IMR-90 (cell line): ENCODE data around the gene GM2A. TPM values are rescaled to one million over a fixed set of nuclear protein-coding genes. Genes with fewer than 3 reads are reported as not detected.

Source experiments
- ATAC-seq: fragments of 200-7000 bp; cut with Tn5 transposase; 2 replicates; pipeline ENCODE4 v1.9.1; 2020; ENCODE audit warnings: low read depth, mild to moderate bottlenecking, moderate library complexity
- BruUV-seq: library from RNA; stranded (reverse); fragments of 400-500 nt; replicated peaks from 2 replicates; lab custom pipeline; 2021; lab: Mats Ljungman, UMichigan
- CTCF ChIA-PET: fragments of 300-600 bp; formaldehyde crosslinking; extraction: SDS; loops from one replicate; lab custom pipeline; 2021; ENCODE audit warnings: antibody characterized with exemption; lab: Yijun Ruan, JAX
- POLR2A ChIA-PET: fragments of 300-600 bp; sonication (Branson Sonifier 250); formaldehyde crosslinking; loops from one replicate; lab custom pipeline; 2022; ENCODE audit warnings: antibody characterized with exemption; ENCODE audit not compliant: unreplicated experiment; lab: Charles Lee
- DNase-seq: peaks from one replicate; pipeline ENCODE4 v3.0.0; 2013
- H2AFZ ChIP-seq: replicated peaks from 2 replicates; pipeline ENCODE3; 2013; ENCODE audit warnings: low read length, mild to moderate bottlenecking; ENCODE audit not compliant: poor library complexity
- H2AK5ac ChIP-seq: 2 replicates; pipeline ENCODE4 v1.6.1; 2013; ENCODE audit warnings: low read depth, low read length, inconsistent platforms
- H2AK9ac ChIP-seq: replicated peaks from 2 replicates; pipeline ENCODE3; 2013; ENCODE audit warnings: mild to moderate bottlenecking, low read depth, low read length, moderate library complexity; ENCODE audit not compliant: poor library complexity
- H2BK120ac ChIP-seq: 2 replicates; pipeline ENCODE4 v1.6.1; 2013; ENCODE audit warnings: low read depth, low read length, inconsistent platforms
- H2BK15ac ChIP-seq: 3 replicates; pipeline ENCODE4 v1.6.1; 2013; ENCODE audit warnings: low read depth, low read length, inconsistent platforms
- H2BK20ac ChIP-seq: 2 replicates; pipeline ENCODE4 v1.6.1; 2013; ENCODE audit warnings: low read depth, mild to moderate bottlenecking, inconsistent platforms, low read length, moderate library complexity
- H2BK5ac ChIP-seq: 2 replicates; pipeline ENCODE4 v1.6.1; 2013; ENCODE audit warnings: mild to moderate bottlenecking, low read depth, low read length, inconsistent platforms; ENCODE audit not compliant: poor library complexity, severe bottlenecking
- H3K14ac ChIP-seq: replicated peaks from 2 replicates; pipeline ENCODE4 v1.6.1; 2013; ENCODE audit warnings: low read depth, low read length, inconsistent platforms
- H3K18ac ChIP-seq: 2 replicates; pipeline ENCODE4 v1.6.1; 2013; ENCODE audit warnings: low read depth, low read length, control low read depth
- H3K23ac ChIP-seq: 2 replicates; pipeline ENCODE4 v1.6.1; 2013; ENCODE audit warnings: low read depth, low read length, inconsistent platforms
- H3K27ac ChIP-seq: 2 replicates; pipeline ENCODE4 v1.5.1; 2013; ENCODE audit warnings: mild to moderate bottlenecking, control low read depth, low read length; ENCODE audit not compliant: insufficient read depth
- H3K27me3 ChIP-seq: 2 replicates; pipeline ENCODE4 v1.6.1; 2013; ENCODE audit warnings: low read length; ENCODE audit not compliant: control insufficient read depth, insufficient read depth
- H3K36me3 ChIP-seq: 2 replicates; pipeline ENCODE4 v1.6.1; 2013; ENCODE audit warnings: low read length, mixed read lengths; ENCODE audit not compliant: control insufficient read depth, insufficient read depth
- H3K4ac ChIP-seq: 2 replicates; pipeline ENCODE4 v1.6.1; 2013; ENCODE audit warnings: low read depth, low read length, inconsistent platforms
- H3K4me1 ChIP-seq: 2 replicates; pipeline ENCODE4 v1.6.1; 2013; ENCODE audit warnings: low read length, mixed read lengths; ENCODE audit not compliant: control insufficient read depth, insufficient read depth
- H3K4me2 ChIP-seq: 2 replicates; pipeline ENCODE4 v1.6.1; 2013; ENCODE audit warnings: low read depth, mild to moderate bottlenecking, control low read depth, low read length, moderate library complexity
- H3K4me3 ChIP-seq: 2 replicates; pipeline ENCODE4 v1.5.1; 2013; ENCODE audit warnings: low read depth, mild to moderate bottlenecking, control low read depth, low read length, moderate library complexity; ENCODE audit not compliant: insufficient read depth
- H3K56ac ChIP-seq: 2 replicates; pipeline ENCODE4 v1.6.1; 2013; ENCODE audit warnings: low read length, inconsistent platforms; ENCODE audit not compliant: insufficient read depth; ENCODE audit errors: extremely low read depth
- H3K79me1 ChIP-seq, 2 experiments: 2 replicates each; pipeline ENCODE4 v1.6.1; 2013; ENCODE audit warnings: low read length in 2 of 2, inconsistent platforms in 1 of 2, low read depth in 1 of 2
- H3K9ac ChIP-seq: 2 replicates; pipeline ENCODE4 v1.6.1; 2013; ENCODE audit warnings: low read depth, low read length, control low read depth
- H3K9me1 ChIP-seq: 2 replicates; pipeline ENCODE4 v1.6.1; 2013; ENCODE audit warnings: low read length, inconsistent platforms; ENCODE audit not compliant: insufficient read depth
- H3K9me3 ChIP-seq: 2 replicates; pipeline ENCODE4 v1.6.1; 2013; ENCODE audit warnings: low read length; ENCODE audit not compliant: control insufficient read depth, insufficient read depth
- H4K20me1 ChIP-seq: 2 replicates; pipeline ENCODE4 v1.6.1; 2013; ENCODE audit warnings: low read length, inconsistent platforms; ENCODE audit not compliant: insufficient read depth
- H4K5ac ChIP-seq: 2 replicates; pipeline ENCODE4 v1.6.1; 2013; ENCODE audit warnings: mild to moderate bottlenecking, low read depth, low read length, control low read depth
- H4K8ac ChIP-seq, 2 experiments: 2 replicates each; pipeline ENCODE4 v1.6.1; 2013; ENCODE audit warnings: low read depth in 2 of 2, low read length in 2 of 2, control low read depth in 1 of 2, inconsistent platforms in 1 of 2
- H4K91ac ChIP-seq: 2 replicates; pipeline ENCODE4 v1.6.1; 2013; ENCODE audit warnings: low read depth, low read length, inconsistent platforms; ENCODE audit not compliant: insufficient read depth
- CEBPB ChIP-seq: IDR thresholded peaks from 2 replicates; pipeline ENCODE4 v1.6.1; 2012; ENCODE audit warnings: low read depth, low read length, improper control_type of control experiment
- CHD1 ChIP-seq: IDR thresholded peaks from 2 replicates; pipeline ENCODE4 v1.6.1; 2012; ENCODE audit warnings: low read depth, low read length, improper control_type of control experiment
- MAZ ChIP-seq: IDR thresholded peaks from 2 replicates; pipeline ENCODE4 v1.6.1; 2012; ENCODE audit warnings: low read depth, mild to moderate bottlenecking, low read length, improper control_type of control experiment, moderate library complexity, borderline replicate concordance
- RCOR1 ChIP-seq: IDR thresholded peaks from 2 replicates; pipeline ENCODE4 v1.6.1; 2012; ENCODE audit warnings: mild to moderate bottlenecking, low read length, improper control_type of control experiment; ENCODE audit not compliant: insufficient replicate concordance
- WGBS, 2 experiments: methylation state at CpG; one replicate each; pipeline versions ENCODE4 v1.1.5 to v1.1.7; 2013; ENCODE audit warnings: missing lambda C conversion rate in 2 of 2; ENCODE audit not compliant: insufficient read length in 1 of 2; ENCODE audit errors: extremely low coverage in 2 of 2; 5-methylcytosine and 5-hydroxymethylcytosine counted together
- dilution Hi-C: fragments of 300-500 bp; cut with HindIII; formaldehyde crosslinking; loops from one replicate; pipeline ENCODE4 v1.14.3; 2018; ENCODE audit warnings: low sequenced_read_pairs; ENCODE audit not compliant: unreplicated experiment
- in situ Hi-C: fragments of 300-500 bp; cut with MboI; formaldehyde crosslinking; loops from 3 replicates; pipeline ENCODE4 v1.14.3; 2019; ENCODE audit warnings: low sequenced_read_pairs, inconsistent platforms, mixed read lengths
- intact Hi-C: fragments of 100-400 bp; cut with micrococcal nuclease; formaldehyde crosslinking; loops from 2 replicates; pipeline ENCODE4 v1.10.0; 2022
- polyA plus RNA-seq, 3 experiments: library from polyadenylated mRNA; depleted of rRNA; stranded (reverse); fragments of >200 nt; gene quantifications; 2 replicates each; pipeline ENCODE4 v1.2.3, GENCODE V29; 2012; ENCODE audit warnings: low replicate concordance in 1 of 3
- total RNA-seq: library from RNA; depleted of rRNA; stranded (reverse); fragments of >200 nt; gene quantifications from 2 replicates; pipeline ENCODE4 v1.2.3, GENCODE V29; 2012
- TF ChIP-seq, protein P1 (sequence below): conservative IDR thresholded peaks from 2 replicates; pipeline ENCODE4 v1.5.1; 2012; ENCODE audit warnings: mild to moderate bottlenecking, low read depth, low read length, improper control_type of control experiment

GM2A gene
- total and polyA plus RNA-seq, 2 of the 4 experiments (the other 2 are of a cell fraction): 13.8 to 18.5 TPM

DNA sequence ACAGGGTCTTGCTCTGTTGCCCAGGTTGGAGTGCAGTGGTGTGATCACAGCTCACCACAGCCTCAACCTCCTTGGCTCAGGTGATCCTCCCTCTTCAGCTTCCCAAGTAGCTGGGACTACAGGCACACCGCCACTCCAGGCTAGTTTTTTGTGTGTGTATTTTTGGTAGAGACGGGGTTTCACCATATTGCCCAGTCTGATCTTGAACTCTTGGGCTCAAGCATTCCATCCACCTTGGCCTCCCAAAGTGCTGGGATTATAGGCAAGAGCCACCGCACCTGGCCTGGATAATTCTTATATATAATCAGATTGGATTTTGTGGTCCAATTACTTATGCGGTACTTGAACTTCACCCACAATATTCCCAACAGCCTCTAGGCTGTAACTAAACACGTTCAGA lies 48.9 kb upstream of the GM2A start:
- intact Hi-C loops: no loop called here
- H3K4ac ChIP-seq: no peak overlapping the region
- H4K91ac ChIP-seq: no peak overlapping the region
- no peak overlapping the region for H4K5ac ChIP-seq
- ChIA-PET CTCF (no interaction called here), POLR2A (no interaction called here)
- no peak overlapping the region for H2BK20ac ChIP-seq
- H3K4me2 ChIP-seq: no peak overlapping the region
- H3K4me1 ChIP-seq: no peaks in the 10 kb centered on the region
- H3K36me3 ChIP-seq: no peaks in the 10 kb centered on the region
- H2AK9ac ChIP-seq: no peak overlapping the region
- no peak for DNase-seq
- no peaks in the 10 kb centered on the region for H3K9me1 ChIP-seq
- dilution Hi-C loops: no loop called here
- in situ Hi-C loops: no loop called here
- no peak overlapping the region for H3K56ac ChIP-seq
- H2BK5ac ChIP-seq: no peak overlapping the region
- H3K27ac ChIP-seq: no peak overlapping the region
- no peak overlapping the region for H3K18ac ChIP-seq
- H3K79me1 ChIP-seq: no peaks in the 10 kb centered on the region
- no peak overlapping the region for H3K14ac ChIP-seq
- H2BK120ac ChIP-seq: no peak overlapping the region
- H2AFZ ChIP-seq: no peak overlapping the region
- no peak overlapping the region for H2AK5ac ChIP-seq
- no TSS peak for BruUV-seq
- H3K23ac ChIP-seq: no peak overlapping the region
- no peaks in the 10 kb centered on the region for H4K20me1 ChIP-seq
- H2BK15ac ChIP-seq: no peak overlapping the region
- no peaks in the 10 kb centered on the region for H3K9me3 ChIP-seq
- H4K8ac ChIP-seq: no peak overlapping the region
- H3K9ac ChIP-seq: no peak overlapping the region
- ATAC-seq: no peak
- no peak overlapping the region for H3K4me3 ChIP-seq
- no CpG with 5 or more reads among the region's 5 CpGs for WGBS, 2 experiments
- TF ChIP-seq, protein P1, sequence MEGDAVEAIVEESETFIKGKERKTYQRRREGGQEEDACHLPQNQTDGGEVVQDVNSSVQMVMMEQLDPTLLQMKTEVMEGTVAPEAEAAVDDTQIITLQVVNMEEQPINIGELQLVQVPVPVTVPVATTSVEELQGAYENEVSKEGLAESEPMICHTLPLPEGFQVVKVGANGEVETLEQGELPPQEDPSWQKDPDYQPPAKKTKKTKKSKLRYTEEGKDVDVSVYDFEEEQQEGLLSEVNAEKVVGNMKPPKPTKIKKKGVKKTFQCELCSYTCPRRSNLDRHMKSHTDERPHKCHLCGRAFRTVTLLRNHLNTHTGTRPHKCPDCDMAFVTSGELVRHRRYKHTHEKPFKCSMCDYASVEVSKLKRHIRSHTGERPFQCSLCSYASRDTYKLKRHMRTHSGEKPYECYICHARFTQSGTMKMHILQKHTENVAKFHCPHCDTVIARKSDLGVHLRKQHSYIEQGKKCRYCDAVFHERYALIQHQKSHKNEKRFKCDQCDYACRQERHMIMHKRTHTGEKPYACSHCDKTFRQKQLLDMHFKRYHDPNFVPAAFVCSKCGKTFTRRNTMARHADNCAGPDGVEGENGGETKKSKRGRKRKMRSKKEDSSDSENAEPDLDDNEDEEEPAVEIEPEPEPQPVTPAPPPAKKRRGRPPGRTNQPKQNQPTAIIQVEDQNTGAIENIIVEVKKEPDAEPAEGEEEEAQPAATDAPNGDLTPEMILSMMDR: no peak
- TF ChIP-seq CHD1: no peak
- TF ChIP-seq RCOR1: no peak
- no peak for TF ChIP-seq CEBPB
- no peak for TF ChIP-seq MAZ
- peaks cover 6% of the 10 kb centered on the region; the same call in 1 of the 2 replicates for H3K27me3 ChIP-seq
